D341Med (cell line): ENCODE results near the gene SPEM2.

Experiments
- DNase-seq: peaks from one replicate; pipeline ENCODE4 v3.0.0; 2012; ENCODE audit warnings: low spot score

SPEM2 gene

GRCh38 chr17:7403977-7404736 lies 21.3 kb upstream of the SPEM2 start, which contains the start of gene TMEM256:
Gene TMEM256 (minus strand): TSS chr17:7404097. CDS start chr17:7404084, 13 bp downstream.
- DNase-seq: peak; percentile 85

DNA sequence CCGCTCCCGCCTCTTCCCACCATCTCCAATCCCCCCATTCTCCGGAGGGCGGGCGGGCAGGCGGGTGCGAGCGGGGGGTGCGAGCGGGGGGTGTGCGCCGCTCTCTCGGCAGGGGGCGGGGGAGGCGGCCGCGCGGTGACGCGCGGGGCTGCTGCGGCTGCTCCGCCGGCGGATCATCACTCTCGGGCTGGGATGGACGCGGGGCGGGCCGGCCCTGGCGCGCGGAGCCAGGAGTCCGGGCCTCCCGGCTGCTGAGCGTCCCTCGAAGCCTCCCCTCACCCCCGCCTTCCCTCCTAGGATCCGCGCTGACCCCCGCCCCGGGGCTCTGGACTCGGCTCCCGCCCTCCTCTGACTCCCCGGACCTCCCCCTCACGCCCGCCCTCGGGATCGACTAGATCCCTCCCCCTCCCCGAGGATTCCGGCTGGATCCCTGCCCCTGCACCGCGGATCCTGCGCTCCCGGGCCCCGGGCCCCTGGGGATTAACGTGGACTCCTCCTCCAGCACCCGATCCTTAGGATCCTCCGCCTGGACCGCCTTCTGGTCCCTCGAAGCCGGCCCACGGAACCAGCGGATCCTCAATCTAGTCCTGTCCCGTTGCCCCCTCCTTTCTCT lies 20.6 kb upstream of the SPEM2 start:
- peak; percentile 81 for DNase-seq

DNA sequence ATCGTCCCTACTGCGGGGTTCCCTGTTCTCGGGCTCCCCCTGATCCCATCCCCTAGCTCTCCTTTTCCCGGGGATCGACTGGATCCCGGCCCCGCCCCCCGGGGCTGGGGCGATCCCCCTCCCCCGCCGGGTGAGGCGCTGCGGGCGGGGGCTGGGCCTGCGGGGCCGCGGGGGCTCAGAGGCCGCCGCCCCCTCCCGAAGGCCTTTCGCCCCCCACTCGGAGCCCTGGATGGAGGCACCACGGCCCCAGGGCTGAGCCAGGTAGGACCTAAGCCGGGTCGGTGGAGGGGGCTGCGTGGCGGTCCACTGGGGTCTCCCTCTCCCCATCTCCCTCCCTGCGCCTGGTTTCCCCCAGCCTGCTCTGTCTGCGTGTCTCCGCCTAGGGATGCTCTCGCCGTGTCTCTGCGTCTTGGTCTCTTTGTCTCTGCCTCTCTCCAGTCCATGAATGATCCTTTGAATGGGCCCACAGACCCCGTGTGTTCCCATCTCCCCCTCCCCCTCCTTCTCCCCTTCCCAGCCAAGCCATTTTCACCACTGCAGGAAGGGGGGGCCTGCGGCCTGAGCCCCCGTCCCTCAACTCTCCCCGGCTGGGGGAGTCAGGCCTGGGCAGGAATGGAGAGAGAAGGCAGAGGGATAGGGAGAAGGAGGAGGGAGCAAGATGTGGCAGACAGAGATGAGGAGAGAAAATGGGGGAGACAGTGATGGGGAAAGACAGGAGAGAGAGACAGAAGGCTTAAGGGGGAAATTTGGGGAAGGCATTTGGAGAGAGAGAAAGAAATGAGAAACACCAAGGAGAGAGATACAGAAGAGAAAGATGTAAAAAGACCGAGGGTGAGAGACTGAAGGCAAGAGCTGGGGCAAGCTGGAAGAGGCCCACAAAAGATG lies 19.8 kb upstream of the SPEM2 start:
- DNase-seq: peak; percentile 43

DNA sequence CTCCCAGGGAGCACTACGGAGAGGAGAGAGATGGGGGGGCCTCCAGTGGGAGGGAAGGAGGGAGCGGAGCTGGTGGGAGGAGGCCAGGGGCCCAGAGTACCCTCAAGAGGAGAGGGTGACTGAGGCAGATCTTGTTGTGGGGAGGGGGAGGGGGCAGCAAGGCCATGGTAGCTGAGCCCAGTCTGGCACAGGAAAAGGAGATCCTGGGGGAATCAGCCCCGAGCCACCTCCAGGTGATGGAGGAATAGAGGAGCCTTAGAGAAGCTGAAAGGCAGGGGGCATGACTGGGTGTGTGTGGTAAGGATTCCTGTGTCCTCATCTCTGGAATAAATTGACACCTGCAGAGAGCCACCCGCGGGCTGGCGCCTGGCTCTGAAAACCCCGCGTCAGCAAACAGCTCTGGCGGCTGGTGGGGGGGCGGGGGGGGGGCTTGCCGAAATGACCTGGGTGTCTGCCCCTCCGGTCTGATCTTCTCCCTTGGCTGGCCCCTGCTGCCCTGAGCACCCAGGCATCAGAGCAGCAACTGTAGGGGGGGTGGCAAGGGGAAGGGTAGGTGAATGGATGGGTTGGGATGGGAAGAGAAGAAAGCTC lies 19.1 kb upstream of the SPEM2 start:
- no peak for DNase-seq

GRCh38 chr17:7407082-7407481 lies 18.3 kb upstream of the SPEM2 start:
- DNase-seq: no peak

DNA sequence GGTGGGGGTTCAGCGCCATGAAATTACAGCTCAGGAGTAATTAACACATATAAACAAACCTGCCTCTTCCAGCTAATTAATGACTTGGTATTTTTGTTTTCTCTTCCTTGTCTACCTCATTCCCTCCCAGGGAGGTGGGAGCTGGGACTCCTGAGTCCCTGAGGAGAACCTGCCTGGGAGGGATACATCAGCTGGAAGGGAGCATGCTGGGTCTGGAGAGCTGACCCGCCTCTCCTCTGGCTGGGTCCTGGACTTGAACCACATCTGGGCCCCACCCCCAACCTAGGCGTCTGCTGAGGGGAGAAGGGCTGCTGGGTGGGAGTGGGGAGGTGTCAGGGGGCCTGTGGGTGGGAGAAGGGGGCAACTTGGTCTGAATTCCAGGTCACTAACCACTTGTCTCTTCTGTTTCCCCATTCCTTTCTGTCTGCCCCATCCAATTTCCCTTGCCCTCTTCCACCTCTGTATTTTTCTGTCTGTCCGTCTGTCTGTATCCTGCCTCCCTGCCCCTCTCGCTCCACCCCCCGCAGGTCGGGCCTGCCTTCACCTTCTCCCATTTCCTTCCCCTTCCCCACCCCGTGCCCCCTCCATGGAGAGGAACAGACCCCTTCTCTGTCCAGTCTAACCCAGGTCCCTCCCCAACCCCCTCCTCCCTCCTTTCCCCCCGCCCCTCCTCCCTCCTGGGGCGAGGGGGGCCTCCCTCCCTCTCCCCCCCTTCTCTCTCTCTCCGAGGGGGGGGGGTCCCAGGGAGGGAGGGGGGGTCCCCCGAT lies 17.7 kb upstream of the SPEM2 start, which contains the start of gene NLGN2:
Gene NLGN2 (plus strand): TSS at position 361 of the 767 bp plus-strand sequence. CDS start 411 bp downstream, outside the sequence.
- DNase-seq: no peak

DNA sequence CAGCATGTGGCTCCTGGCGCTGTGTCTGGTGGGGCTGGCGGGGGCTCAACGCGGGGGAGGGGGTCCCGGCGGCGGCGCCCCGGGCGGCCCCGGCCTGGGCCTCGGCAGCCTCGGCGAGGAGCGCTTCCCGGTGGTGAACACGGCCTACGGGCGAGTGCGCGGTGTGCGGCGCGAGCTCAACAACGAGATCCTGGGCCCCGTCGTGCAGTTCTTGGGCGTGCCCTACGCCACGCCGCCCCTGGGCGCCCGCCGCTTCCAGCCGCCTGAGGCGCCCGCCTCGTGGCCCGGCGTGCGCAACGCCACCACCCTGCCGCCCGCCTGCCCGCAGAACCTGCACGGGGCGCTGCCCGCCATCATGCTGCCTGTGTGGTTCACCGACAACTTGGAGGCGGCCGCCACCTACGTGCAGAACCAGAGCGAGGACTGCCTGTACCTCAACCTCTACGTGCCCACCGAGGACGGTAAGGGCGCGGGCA lies 17.1 kb upstream of the SPEM2 start:
- no peak for DNase-seq

GRCh38 chr17:7408863-7409262 lies 16.6 kb upstream of the SPEM2 start:
- DNase-seq: no peak

DNA sequence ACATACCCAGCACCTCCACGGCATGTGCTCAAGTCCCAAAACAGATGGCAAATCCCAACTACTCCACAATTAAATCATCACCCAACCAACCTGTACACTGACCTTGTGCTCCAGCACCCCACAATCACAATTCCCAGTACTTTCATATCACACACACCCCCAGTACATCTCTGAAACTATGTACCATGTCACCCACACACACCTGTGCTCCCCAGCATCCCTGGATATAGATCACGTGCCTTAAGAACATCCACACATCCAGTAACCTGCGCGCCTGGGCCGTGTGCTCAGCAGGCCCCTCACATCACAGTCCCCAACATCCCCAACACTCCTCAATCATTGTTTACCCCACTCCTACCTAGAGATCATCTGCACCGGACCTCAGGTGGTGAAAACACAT lies 15.7 kb upstream of the SPEM2 start:
- DNase-seq: no peak

GRCh38 chr17:7410634-7411426 lies 14.6 kb upstream of the SPEM2 start:
- no peak for DNase-seq

DNA sequence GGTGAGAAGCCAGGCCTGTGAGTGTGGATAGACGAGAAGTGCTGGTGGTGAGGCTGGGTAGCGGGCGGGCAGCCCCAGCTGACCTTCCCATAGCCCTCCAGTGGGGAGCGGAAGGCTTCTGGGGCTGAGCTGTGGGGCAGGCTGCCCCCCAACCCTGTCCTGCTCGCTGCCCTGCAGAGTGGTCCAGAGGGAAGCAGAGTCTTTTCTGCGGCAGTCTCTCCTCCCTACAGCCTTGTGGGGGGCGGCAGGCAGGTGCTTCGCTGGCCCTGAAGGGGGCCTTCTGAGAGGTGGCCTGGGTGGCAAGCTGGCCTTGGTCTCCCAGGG lies 14.0 kb upstream of the SPEM2 start:
- no peak for DNase-seq

- no peak for DNase-seq
Observed at GRCh38 chr17:7413346-7413985, 11.9 kb upstream of the SPEM2 start.

- no peak for DNase-seq
Observed at GRCh38 chr17:7414837-7415236, 10.6 kb upstream of the SPEM2 start.

DNA sequence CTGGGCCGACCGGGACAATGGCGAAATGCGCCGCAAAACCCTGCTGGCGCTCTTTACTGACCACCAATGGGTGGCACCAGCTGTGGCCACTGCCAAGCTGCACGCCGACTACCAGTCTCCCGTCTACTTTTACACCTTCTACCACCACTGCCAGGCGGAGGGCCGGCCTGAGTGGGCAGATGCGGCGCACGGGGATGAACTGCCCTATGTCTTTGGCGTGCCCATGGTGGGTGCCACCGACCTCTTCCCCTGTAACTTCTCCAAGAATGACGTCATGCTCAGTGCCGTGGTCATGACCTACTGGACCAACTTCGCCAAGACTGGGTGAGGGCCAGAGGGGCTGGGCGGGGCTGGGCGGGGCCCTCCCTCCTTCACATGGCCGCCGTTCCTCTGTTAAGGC lies 9.6 kb upstream of the SPEM2 start:
- DNase-seq: no peak

DNA sequence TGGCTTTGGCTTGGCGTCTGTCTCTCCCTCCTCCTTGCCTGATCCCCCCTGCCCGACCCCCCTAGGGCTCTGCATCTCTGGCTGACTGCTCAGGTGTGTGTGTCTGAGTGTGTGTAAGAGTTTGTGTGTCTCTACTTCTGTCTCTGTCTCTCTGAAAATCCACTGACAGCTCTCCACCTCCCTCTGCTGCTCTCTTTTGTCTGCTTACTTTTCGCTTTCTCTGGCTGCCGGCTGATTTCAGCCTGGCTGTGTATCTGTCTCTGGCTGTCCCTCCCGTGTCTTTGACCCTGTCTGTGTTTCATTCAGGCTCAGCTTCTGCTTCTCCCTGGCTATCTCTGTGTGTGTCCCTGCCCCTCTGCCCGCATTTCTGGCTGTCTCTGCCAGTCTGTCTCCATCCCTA lies 9.1 kb upstream of the SPEM2 start:
- no peak for DNase-seq

GRCh38 chr17:7417056-7417655 lies 8.3 kb upstream of the SPEM2 start:
- DNase-seq: no peak

DNA sequence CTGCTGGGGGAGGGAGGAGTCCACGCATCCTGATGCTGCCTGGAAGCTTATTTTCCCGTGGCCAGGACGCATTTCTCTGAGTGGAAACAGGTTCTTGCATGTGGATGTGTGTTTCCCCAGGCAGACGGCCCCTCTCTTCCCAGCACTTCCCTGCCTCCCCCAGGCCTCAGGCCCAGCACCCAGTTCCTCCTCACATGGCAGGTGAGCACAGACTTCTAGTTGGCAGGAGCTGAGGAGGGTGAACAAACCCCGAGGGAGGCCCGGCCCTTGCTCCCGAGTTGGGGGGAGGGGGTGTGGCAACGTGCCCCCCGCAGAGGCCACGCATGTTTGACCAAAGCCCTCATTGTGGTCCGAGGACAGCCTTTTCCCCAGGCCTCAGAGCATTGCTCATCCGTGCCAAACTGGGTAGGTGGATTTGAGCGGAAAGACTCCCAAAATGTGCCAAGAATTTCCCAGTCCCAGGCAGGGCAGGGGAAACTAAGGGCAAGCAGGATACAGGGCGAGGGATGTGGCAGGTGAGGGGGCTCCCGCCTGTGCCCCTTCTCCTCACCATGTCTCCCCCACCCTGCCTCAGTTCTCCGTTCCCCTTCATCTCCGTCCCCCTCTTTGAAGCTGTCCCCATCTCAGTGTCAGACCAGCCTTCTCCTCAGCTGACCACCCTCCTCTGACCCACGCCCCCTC lies 6.8 kb upstream of the SPEM2 start:
- DNase-seq: no peak

GRCh38 chr17:7419819-7420610 lies 5.4 kb upstream of the SPEM2 start, which contains the start of gene SPEM1:
Gene SPEM1 (plus strand): TSS chr17:7420324. CDS start chr17:7420385, 61 bp downstream.
- no peak for DNase-seq
